Parathyroid adenoma (tissue), 2 donors: ENCODE measurements around the gene SERINC4.
"Not testable (repeated sequence)": the region's sequence is repeated elsewhere in the genome, so short reads cannot be mapped to it uniquely, and the experiment has no call there.

Experiments used
- H2AFZ ChIP-seq: fragments of 300-600 bp; sonication (generic); one replicate; pipeline ENCODE4 v1.7.0; 2017; ENCODE audit warnings: antibody characterized with exemption, mild to moderate bottlenecking
- H3K27ac ChIP-seq: fragments of 300-600 bp; sonication (generic); one replicate; pipeline ENCODE4 v1.7.0; 2017
- H3K27me3 ChIP-seq: fragments of 300-600 bp; sonication (generic); one replicate; pipeline ENCODE4 v1.7.0; 2017; ENCODE audit warnings: low read length; ENCODE audit not compliant: control insufficient read depth, insufficient read depth
- H3K36me3 ChIP-seq: fragments of 300-600 bp; sonication (generic); one replicate; pipeline ENCODE4 v1.7.0; 2017; ENCODE audit warnings: low read length; ENCODE audit not compliant: control insufficient read depth, insufficient read depth
- H3K4me1 ChIP-seq: fragments of 300-600 bp; sonication (generic); one replicate; pipeline ENCODE4 v1.7.0; 2017; ENCODE audit warnings: control low read depth
- H3K4me2 ChIP-seq: fragments of 300-600 bp; sonication (generic); one replicate; pipeline ENCODE4 v1.7.0; 2017; ENCODE audit warnings: low read length
- H3K4me3 ChIP-seq: fragments of 300-600 bp; sonication (generic); one replicate; pipeline ENCODE4 v1.7.0; 2017; ENCODE audit warnings: low read depth, low read length
- H3K79me2 ChIP-seq: fragments of 300-600 bp; sonication (generic); one replicate; pipeline ENCODE4 v1.7.0; 2017; ENCODE audit warnings: control low read depth
- H3K9ac ChIP-seq: fragments of 300-600 bp; sonication (generic); one replicate; pipeline ENCODE4 v1.7.0; 2017; ENCODE audit warnings: mild to moderate bottlenecking
- H3K9me3 ChIP-seq: fragments of 300-600 bp; sonication (generic); one replicate; pipeline ENCODE4 v1.7.0; 2017; ENCODE audit warnings: low read length; ENCODE audit not compliant: control insufficient read depth
- CTCF ChIP-seq: fragments of 300-600 bp; sonication (generic); IDR thresholded peaks from one replicate; pipeline ENCODE4 v1.7.0; 2017; ENCODE audit warnings: antibody characterized with exemption, mild to moderate bottlenecking
- donor health status: primary hyperparathyroidism.

SERINC4 gene

GRCh38 chr15:43824302-43825246 is 24.6 kb upstream of the SERINC4 start, which contains the start of gene MFAP1:
Gene MFAP1 (minus strand): TSS chr15:43824690. CDS start chr15:43824569, 121 bp downstream.
- H3K36me3 ChIP-seq, result no peaks in the 10 kb centered on the region
- peak within 1 kb of the TSS; percentile 59 for H3K27ac ChIP-seq
- H3K4me2 ChIP-seq, result peak within 1 kb of the TSS; percentile 78
- peak within 1 kb of the TSS; percentile 98 for H3K4me3 ChIP-seq
- H3K4me1 ChIP-seq, result no peaks in the 10 kb centered on the region
- no peaks in the 10 kb centered on the region for H3K9me3 ChIP-seq
- H3K9ac ChIP-seq, result no peak within 1 kb of the TSS
- no peak for TF ChIP-seq CTCF
- H3K27me3 ChIP-seq, result no peaks in the 10 kb centered on the region
- peaks cover 7% of the 10 kb centered on the region for H3K79me2 ChIP-seq
- peak within 1 kb of the TSS; percentile 40 for H2AFZ ChIP-seq

GRCh38 chr15:43821505-43821904 is 21.5 kb upstream of the SERINC4 start:
- Histone ChIP-seq H3K9me3 (no peaks in the 10 kb centered on the region), H2AFZ (no peak overlapping the region), H3K4me2 (no peak overlapping the region), H3K27ac (no peak overlapping the region), H3K4me3 (no peak overlapping the region), H3K9ac (no peak overlapping the region), H3K36me3 (no peaks in the 10 kb centered on the region), H3K27me3 (no peaks in the 10 kb centered on the region), H3K4me1 (no peaks in the 10 kb centered on the region), H3K79me2 (peaks cover 7% of the 10 kb centered on the region)
- TF ChIP-seq CTCF, result no peak

GRCh38 chr15:43815064-43815463 is 15.0 kb upstream of the SERINC4 start:
- H2AFZ ChIP-seq, H3K4me2 ChIP-seq, H3K36me3 ChIP-seq, H3K27me3 ChIP-seq, H3K4me1 ChIP-seq, H3K79me2 ChIP-seq, H3K9me3 ChIP-seq, H3K4me3 ChIP-seq, H3K9ac ChIP-seq, H3K27ac ChIP-seq: not testable (repeated sequence)

GRCh38 chr15:43808960-43809678 is 9.1 kb upstream of the SERINC4 start:
- Histone ChIP-seq H3K79me2 (no peaks in the 10 kb centered on the region), H3K9me3 (no peaks in the 10 kb centered on the region), H3K27ac (no peak overlapping the region), H3K4me3 (no peak overlapping the region), H3K9ac (no peak overlapping the region), H3K4me1 (no peaks in the 10 kb centered on the region), H3K27me3 (no peaks in the 10 kb centered on the region), H2AFZ (no peak overlapping the region), H3K36me3 (no peaks in the 10 kb centered on the region), H3K4me2 (no peak overlapping the region)
- no peak for TF ChIP-seq CTCF

GRCh38 chr15:43808435-43808950 is 8.5 kb upstream of the SERINC4 start:
- no peak overlapping the region for H2AFZ ChIP-seq
- no peak overlapping the region for H3K4me2 ChIP-seq
- H3K36me3 ChIP-seq, result no peaks in the 10 kb centered on the region
- no peaks in the 10 kb centered on the region for H3K4me1 ChIP-seq
- no peak overlapping the region for H3K9ac ChIP-seq
- no peak for TF ChIP-seq CTCF
- no peaks in the 10 kb centered on the region for H3K9me3 ChIP-seq
- no peaks in the 10 kb centered on the region for H3K27me3 ChIP-seq
- no peak overlapping the region for H3K27ac ChIP-seq
- no peaks in the 10 kb centered on the region for H3K79me2 ChIP-seq
- H3K4me3 ChIP-seq, result no peak overlapping the region

- H3K27me3 ChIP-seq, H3K4me3 ChIP-seq, H3K27ac ChIP-seq, H2AFZ ChIP-seq, H3K79me2 ChIP-seq, H3K9ac ChIP-seq, H3K4me2 ChIP-seq, H3K4me1 ChIP-seq, H3K36me3 ChIP-seq, H3K9me3 ChIP-seq: not testable (repeated sequence)
Observed at GRCh38 chr15:43802676-43803075, 2.7 kb upstream of the SERINC4 start.
